ENCODE data around the gene TMEM43. TPM values are rescaled to one million over a fixed set of nuclear protein-coding genes. Genes with fewer than 3 reads are reported as not detected.
A peak's percentile ranks its signal among the peaks of the same experiment; 100 is the strongest.

TMEM43 gene
- total and polyA plus RNA-seq, 4 experiments from 2014 or later, result 69.3 to 143 (median 76.7) TPM

DNA sequence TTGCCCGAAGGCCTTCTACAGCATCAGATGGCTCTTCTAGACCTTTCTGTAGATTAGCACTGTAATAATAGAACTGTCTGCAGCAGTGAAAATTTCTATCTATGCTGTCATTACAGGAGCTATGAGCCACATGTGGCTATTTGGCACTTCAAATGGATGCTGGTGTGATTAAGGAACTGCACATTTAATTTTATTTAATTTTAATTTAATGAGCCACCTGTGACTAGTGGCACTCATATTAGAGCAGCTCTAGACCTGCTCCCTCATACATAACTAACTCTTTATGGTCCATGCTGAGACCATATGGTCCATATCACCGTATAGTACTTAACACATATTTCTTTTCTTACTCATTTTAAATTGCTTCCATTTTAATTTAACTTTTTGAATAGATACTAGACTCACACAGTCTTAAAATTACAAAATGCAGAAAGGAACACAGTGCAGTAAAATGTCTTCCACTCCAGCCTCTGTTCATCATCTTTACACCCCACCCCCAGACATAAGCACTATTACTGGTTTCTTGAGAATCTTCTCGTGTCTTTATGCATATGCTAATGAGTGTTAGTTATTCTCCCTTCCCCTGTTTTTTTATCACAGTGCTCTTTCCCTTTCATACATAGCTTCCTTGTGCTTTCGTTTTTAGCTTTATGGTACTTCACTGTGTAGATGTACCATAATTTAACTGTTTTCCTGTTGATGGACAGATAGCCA, 63.3 kb downstream of the TMEM43 start:
- intact Hi-C loops (cut with micrococcal nuclease), result no loop called here
- H3K9me3 ChIP-seq (ENCODE audit: control insufficient read depth in 1 of 2, low read length in 2 of 2), result no peaks in the 10 kb centered on the region
- H3K27me3 ChIP-seq (ENCODE audit: insufficient read depth, low read length), result no peaks in the 10 kb centered on the region
- Mint-ChIP-seq H3K36me3 (peaks cover 54 to 68% of the 10 kb centered on the region in 2 donors), H3K4me3 (peak overlapping the region in 1 of 8 donors; percentile 22), H3K4me1 (peaks cover 50 to 68% (median 58%) of the 10 kb centered on the region in 4 donors), H3K27ac (peak overlapping the region in 1 of 7 donors; percentile 19), H3K27me3 (no peaks in the 10 kb centered on the region), H3K9me3 (no peaks in the 10 kb centered on the region)
- POLR2A ChIA-PET (ENCODE audit: partially characterized antibody), result interaction anchor here (0.6 to 1.4 kb wide), 2 partner anchors 10 to 43 kb away, joined by 3 to 5 read pairs; partner anchors contain the start of genes LSM3 and XPC
- CTCF ChIA-PET (ENCODE audit: partially characterized antibody), result interaction anchor here (2.0 kb wide), 1 partner anchor 15 kb away, joined by 7 read pairs; no protein-coding TSS in a partner anchor
- H3K4me1 ChIP-seq (ENCODE audit: insufficient read depth, low read length), result no peaks in the 10 kb centered on the region
- H3K27ac ChIP-seq (ENCODE audit: low read depth, low read length), result no peak overlapping the region
- no peak for DNase-seq
- H3K36me3 ChIP-seq (ENCODE audit: insufficient read depth, low read length), result peaks cover 20% of the 10 kb centered on the region
- H3K4me3 ChIP-seq (ENCODE audit: low read length in 2 of 2), result no peak overlapping the region

Other genes with a start within 250 kb of the TMEM43 start
- gene WNT7A, start 245.0 kb upstream of the TMEM43 start, total RNA-seq, result 10 to 100 TPM; 18.0 to 19.3 TPM
- 1 to 10 TPM; 8.3 to 9.0 TPM for gene WNT7A, start 245.0 kb upstream of the TMEM43 start, polyA plus RNA-seq
- 1 to 10 TPM; 7.5 to 9.3 TPM for gene CHCHD4, start 182 bp upstream of the TMEM43 start, total RNA-seq
- 10 to 100 TPM; 17.4 to 17.5 TPM for gene CHCHD4, start 182 bp upstream of the TMEM43 start, polyA plus RNA-seq
- 100 to 1,000 TPM; 104 to 108 TPM for gene XPC, start 53.5 kb downstream of the TMEM43 start, total RNA-seq
- gene XPC, start 53.5 kb downstream of the TMEM43 start, polyA plus RNA-seq, result 10 to 100 TPM; 32.9 to 57.5 TPM
- 1 to 10 TPM; 7.2 to 8.2 TPM for gene LSM3, start 53.8 kb downstream of the TMEM43 start, total RNA-seq
- 10 to 100 TPM; 22.1 to 30.7 TPM for gene LSM3, start 53.8 kb downstream of the TMEM43 start, polyA plus RNA-seq